ENCODE measurements around the gene VOPP1.
"Not testable (repeated sequence)": the region's sequence is repeated elsewhere in the genome, so short reads cannot be mapped to it uniquely, and the experiment has no call there.

GRCh38 chr7:55472406-55472805, 99.9 kb downstream of the VOPP1 start:
- not testable (repeated sequence) for TF ChIP-seq NR2C2 (CRISPR knock-in tag; IDR thresholded peaks at IDR 0.05); CTCF (IDR thresholded peaks at IDR 0.05); CBFB (CRISPR knock-in tag; IDR thresholded peaks at IDR 0.05; ENCODE audit: low read depth); IRF2 (CRISPR knock-in tag; IDR thresholded peaks at IDR 0.05; ENCODE audit: borderline replicate concordance, low read depth); CDX4 (CRISPR knock-in tag; IDR thresholded peaks at IDR 0.05; ENCODE audit: borderline replicate concordance); PRDM15 (CRISPR knock-in tag; IDR thresholded peaks at IDR 0.05); MAX (CRISPR knock-in tag; IDR thresholded peaks at IDR 0.05); FOXK1 (CRISPR knock-in tag; IDR thresholded peaks at IDR 0.05); ATF3 (CRISPR knock-in tag; conservative IDR thresholded peaks at IDR 0.05); NR1H2 (CRISPR knock-in tag; IDR thresholded peaks at IDR 0.05); ZNF138 (CRISPR knock-in tag; conservative IDR thresholded peaks at IDR 0.05); RELA (CRISPR knock-in tag; IDR thresholded peaks at IDR 0.05; ENCODE audit: borderline replicate concordance); FOXJ3 (CRISPR knock-in tag; IDR thresholded peaks at IDR 0.05; ENCODE audit: borderline replicate concordance)

Data from WTC11 (cell line).